Endothelial cell of umbilical vein (primary cell): Measurements from ENCODE around the gene PSMD5. TPM values are rescaled to one million over a fixed set of nuclear protein-coding genes. Genes with fewer than 3 reads are reported as not detected.

Experiments
- BruUV-seq: library from RNA; stranded (reverse); fragments of 400-500 nt; replicated peaks from 2 replicates; lab custom pipeline; 2021; lab: Mats Ljungman, UMichigan
- CTCF ChIA-PET: fragments of 300-600, 350-600 bp; sonication (Branson Sonifier 250); formaldehyde crosslinking; loops from one replicate; lab custom pipeline; 2021; ENCODE audit warnings: antibody characterized with exemption, inconsistent platforms; lab: Charles Lee
- POLR2A ChIA-PET: fragments of 300-600, 350-600 bp; sonication (Branson Sonifier 250); formaldehyde crosslinking; loops from one replicate; lab custom pipeline; 2021; ENCODE audit warnings: antibody characterized with exemption, inconsistent platforms; lab: Charles Lee
- DNase-seq: peaks from one replicate; pipeline ENCODE4 v3.0.0-alpha.2; 2011; ENCODE audit warnings: low read depth, low spot score
- FAIRE-seq: peaks from 2 replicates; lab custom pipeline; 2011; peaks lifted over from hg19 to GRCh38; lab: Jason Lieb, UNC
- H2AFZ ChIP-seq: 2 replicates; pipeline ENCODE4 v1.6.0; 2012; ENCODE audit warnings: low read depth, low read length, control low read depth, inconsistent platforms
- H3K27ac ChIP-seq: 2 replicates; pipeline ENCODE4 v1.5.1; 2011; ENCODE audit warnings: low read depth, mild to moderate bottlenecking, control low read depth, low read length, moderate library complexity; ENCODE audit not compliant: insufficient read depth
- H3K27me3 ChIP-seq, 2 experiments: 2 replicates each; pipeline versions ENCODE4 v1.6.0 to v1.6.1; 2011; ENCODE audit warnings: low read length in 2 of 2, mixed read lengths in 1 of 2; ENCODE audit not compliant: control insufficient read depth in 2 of 2, insufficient read depth in 2 of 2
- H3K36me3 ChIP-seq, 2 experiments: 2 replicates in 1 of 2; 3 replicates in 1 of 2; pipeline ENCODE4 v1.5.1; 2011; ENCODE audit warnings: low read length in 2 of 2, mild to moderate bottlenecking in 1 of 2, moderate library complexity in 1 of 2; ENCODE audit not compliant: control insufficient read depth in 2 of 2, insufficient read depth in 2 of 2; ENCODE audit errors: extremely low read depth in 1 of 2
- H3K4me1 ChIP-seq: 3 replicates; pipeline ENCODE4 v1.5.1; 2011; ENCODE audit warnings: mild to moderate bottlenecking, low read length; ENCODE audit not compliant: control insufficient read depth, insufficient read depth; ENCODE audit errors: extremely low read depth
- H3K4me2 ChIP-seq: 2 replicates; pipeline ENCODE4 v1.6.1; 2011; ENCODE audit warnings: low read length, control low read depth, mixed read lengths; ENCODE audit not compliant: insufficient read depth
- H3K4me3 ChIP-seq, 3 experiments: fragments of 200-600 bp in 1 of 3; sonication (generic), shearing (Covaris generic) in 1 of 3; replicated peaks in 1 of 3; 2 replicates each; pipeline ENCODE4 v1.5.1; 2011 to 2016; ENCODE audit warnings: control low read depth in 3 of 3, low read length in 3 of 3, mild to moderate bottlenecking in 2 of 3, inconsistent platforms in 1 of 3, low read depth in 1 of 3, moderate library complexity in 1 of 3; ENCODE audit not compliant: insufficient read depth in 1 of 3
- H3K79me2 ChIP-seq: 2 replicates; pipeline ENCODE4 v1.6.0; 2012; ENCODE audit warnings: low read length, inconsistent platforms; ENCODE audit not compliant: control insufficient read depth, insufficient read depth
- H3K9ac ChIP-seq: replicated peaks from 2 replicates; pipeline ENCODE3; 2011; ENCODE audit warnings: low read length, control low read depth; ENCODE audit not compliant: insufficient read depth; ENCODE audit errors: extremely low read depth
- H3K9me1 ChIP-seq: replicated peaks from 3 replicates; pipeline ENCODE4 v1.6.0; 2011; ENCODE audit warnings: mild to moderate bottlenecking, low read length; ENCODE audit not compliant: control insufficient read depth, insufficient read depth; ENCODE audit errors: extremely low read depth
- H3K9me3 ChIP-seq: replicated peaks from 2 replicates; pipeline ENCODE4 v1.5.1; 2012; ENCODE audit warnings: low read length, inconsistent platforms; ENCODE audit not compliant: control insufficient read depth, insufficient read depth
- H4K20me1 ChIP-seq: replicated peaks from 2 replicates; pipeline ENCODE3; 2011; ENCODE audit warnings: mild to moderate bottlenecking, low read length; ENCODE audit not compliant: control insufficient read depth, insufficient read depth; ENCODE audit errors: extremely low read depth
- EZH2 ChIP-seq: IDR thresholded peaks from 2 replicates; pipeline ENCODE4 v1.6.1; 2012; ENCODE audit warnings: borderline replicate concordance, low read depth, mild to moderate bottlenecking, moderate library complexity, low read length, inconsistent platforms; ENCODE audit not compliant: severe bottlenecking
- FOS ChIP-seq: IDR thresholded peaks from 2 replicates; pipeline ENCODE4 v1.6.1; 2011; ENCODE audit warnings: mild to moderate bottlenecking, low read length, moderate library complexity, borderline replicate concordance; ENCODE audit not compliant: insufficient read depth
- GATA2 ChIP-seq: IDR thresholded peaks from 2 replicates; pipeline ENCODE4 v1.7.0; 2011; ENCODE audit warnings: low read depth, mild to moderate bottlenecking, moderate library complexity, mixed read lengths, low read length; ENCODE audit not compliant: insufficient read length, insufficient read depth
- JUN ChIP-seq: IDR thresholded peaks from 2 replicates; pipeline ENCODE4 v1.6.1; 2011; ENCODE audit warnings: borderline replicate concordance, low read depth; ENCODE audit not compliant: insufficient read length, insufficient read depth
- MYC ChIP-seq: IDR thresholded peaks from one replicate; pipeline ENCODE4 v1.6.1; 2011; ENCODE audit warnings: mild to moderate bottlenecking, low read depth, low read length
- POLR2A ChIP-seq: IDR thresholded peaks from 2 replicates; pipeline ENCODE4 v1.6.1; 2012; ENCODE audit warnings: low read depth, mild to moderate bottlenecking, control low read depth, low read length
- POLR2AphosphoS5 ChIP-seq: IDR thresholded peaks from 2 replicates; pipeline ENCODE4 v1.6.1; 2012; ENCODE audit warnings: low read depth, mild to moderate bottlenecking, control low read depth, low read length, moderate library complexity; ENCODE audit not compliant: insufficient read depth
- dilution Hi-C: fragments of 300-500 bp; cut with MboI; formaldehyde crosslinking; loops from one replicate; pipeline ENCODE4 v1.15.0; 2019; ENCODE audit warnings: low sequenced_read_pairs; ENCODE audit not compliant: extremely low pct_ligation_motif_present
- intact Hi-C: fragments of 100-400 bp; cut with micrococcal nuclease; formaldehyde crosslinking; loops from one replicate; pipeline ENCODE4 v1.10.0; 2022
- polyA plus RNA-seq, 4 experiments: library from polyadenylated mRNA; depleted of rRNA in 3 of 4; stranded (reverse) in 3 of 4; unstranded in 1 of 4; fragments of >200 nt; gene quantifications; 2 replicates each; pipeline versions ENCODE4 v1.2.1 to v1.2.3, GENCODE V29; 2011 to 2012; ENCODE audit warnings: missing spikeins in 1 of 4
- total RNA-seq: library from RNA; stranded (reverse); gene quantifications from 2 replicates; pipeline ENCODE4 v1.2.3, GENCODE V29; 2021
- TF ChIP-seq, protein P1 (sequence below): IDR thresholded peaks from 2 replicates; pipeline ENCODE4 v1.6.1; 2011; ENCODE audit not compliant: insufficient read depth, insufficient read length
- TF ChIP-seq, protein P2 (sequence below), 2 donors: IDR thresholded peaks; 1 replicate in 1 of 2; 2 replicates in 1 of 2; pipeline ENCODE4 v1.5.1; 2011; ENCODE audit warnings: low read length in 2 of 2, mild to moderate bottlenecking in 2 of 2, moderate library complexity in 2 of 2, control low read depth in 1 of 2, inconsistent platforms in 1 of 2, low read depth in 1 of 2; ENCODE audit not compliant: insufficient read depth in 1 of 2; ENCODE audit errors: extremely low read depth in 1 of 2

PSMD5 gene
- total and polyA plus RNA-seq, 2 donors (not counting 3 experiments of a cell fraction or from before 2014, with no cell fraction given): 20.4 to 70.2 TPM

DNA sequence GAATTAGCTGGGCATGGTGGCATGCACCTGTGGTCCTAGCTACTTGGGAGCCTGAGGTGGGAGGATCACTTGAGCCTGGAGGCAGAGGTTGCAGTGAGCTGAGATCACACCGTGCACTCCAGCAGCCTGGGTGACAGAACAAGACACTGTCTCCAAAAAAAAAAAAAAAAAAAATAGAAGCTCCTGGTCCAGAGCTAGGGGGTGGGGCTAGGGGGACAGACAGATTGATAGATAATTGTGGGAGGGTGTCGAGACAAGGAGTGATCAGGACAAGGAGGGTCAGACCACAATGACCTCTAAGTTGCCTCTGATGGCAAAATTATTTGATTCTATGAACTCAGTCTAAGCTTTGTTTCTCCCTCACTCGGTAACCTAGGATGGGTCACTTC is 40.9 kb upstream of the PSMD5 start:
- Histone ChIP-seq H3K9ac (no peak overlapping the region), H2AFZ (no peak overlapping the region), H3K9me1 (no peaks in the 10 kb centered on the region), H3K4me2 (no peak overlapping the region), H3K27me3 (no peaks in the 10 kb centered on the region), H3K36me3 (no peaks in the 10 kb centered on the region), H3K4me1 (no peaks in the 10 kb centered on the region), H3K4me3 (no peak overlapping the region), H3K9me3 (no peaks in the 10 kb centered on the region), H3K79me2 (no peaks in the 10 kb centered on the region), H4K20me1 (no peaks in the 10 kb centered on the region), H3K27ac (no peak overlapping the region)
- dilution Hi-C loops: no loop called here
- ChIA-PET POLR2A (interaction anchor here (1.0 kb wide), 1 partner anchor 15 kb away, joined by 3 read pairs; no protein-coding TSS in a partner anchor), CTCF (interaction anchor here (1.0 to 1.5 kb wide), 3 partner anchors 15 to 176 kb away, joined by 4 read pairs; no protein-coding TSS in a partner anchor)
- FAIRE-seq (no peak), DNase-seq (no peak)
- no TSS peak for BruUV-seq
- intact Hi-C loops: no loop called here
- no peak for TF ChIP-seq FOS
- no peak for TF ChIP-seq JUN
- no peak for TF ChIP-seq GATA2
- no peak for TF ChIP-seq EZH2
- no peak for TF ChIP-seq POLR2AphosphoS5
- TF ChIP-seq, protein P1, sequence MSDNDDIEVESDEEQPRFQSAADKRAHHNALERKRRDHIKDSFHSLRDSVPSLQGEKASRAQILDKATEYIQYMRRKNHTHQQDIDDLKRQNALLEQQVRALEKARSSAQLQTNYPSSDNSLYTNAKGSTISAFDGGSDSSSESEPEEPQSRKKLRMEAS: no peak
- TF ChIP-seq POLR2A: no peak
- TF ChIP-seq, protein P2, sequence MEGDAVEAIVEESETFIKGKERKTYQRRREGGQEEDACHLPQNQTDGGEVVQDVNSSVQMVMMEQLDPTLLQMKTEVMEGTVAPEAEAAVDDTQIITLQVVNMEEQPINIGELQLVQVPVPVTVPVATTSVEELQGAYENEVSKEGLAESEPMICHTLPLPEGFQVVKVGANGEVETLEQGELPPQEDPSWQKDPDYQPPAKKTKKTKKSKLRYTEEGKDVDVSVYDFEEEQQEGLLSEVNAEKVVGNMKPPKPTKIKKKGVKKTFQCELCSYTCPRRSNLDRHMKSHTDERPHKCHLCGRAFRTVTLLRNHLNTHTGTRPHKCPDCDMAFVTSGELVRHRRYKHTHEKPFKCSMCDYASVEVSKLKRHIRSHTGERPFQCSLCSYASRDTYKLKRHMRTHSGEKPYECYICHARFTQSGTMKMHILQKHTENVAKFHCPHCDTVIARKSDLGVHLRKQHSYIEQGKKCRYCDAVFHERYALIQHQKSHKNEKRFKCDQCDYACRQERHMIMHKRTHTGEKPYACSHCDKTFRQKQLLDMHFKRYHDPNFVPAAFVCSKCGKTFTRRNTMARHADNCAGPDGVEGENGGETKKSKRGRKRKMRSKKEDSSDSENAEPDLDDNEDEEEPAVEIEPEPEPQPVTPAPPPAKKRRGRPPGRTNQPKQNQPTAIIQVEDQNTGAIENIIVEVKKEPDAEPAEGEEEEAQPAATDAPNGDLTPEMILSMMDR (IDR thresholded peaks at IDR 0.05; ENCODE audit: extremely low read depth in 1 of 2, insufficient read depth in 1 of 2, low read depth in 1 of 2, low read length in 2 of 2): no peak
- TF ChIP-seq MYC: no peak
